Caki2 (cell line): ENCODE measurements around the gene VSX1. TPM values are rescaled to one million over a fixed set of nuclear protein-coding genes. Genes with fewer than 3 reads are reported as not detected.

ENCODE experiments used
- DNase-seq: peaks from one replicate; pipeline ENCODE4 v3.0.0-alpha.2; 2015; ENCODE audit warnings: low read depth
- in situ Hi-C: cut with HindIII; loops from 2 replicates; pipeline ENCODE4 v1.10.0; 2016; ENCODE audit warnings: low sequenced_read_pairs, low pct_unique_long_range_greater_than_20kb, mixed read lengths
- total RNA-seq: library from RNA; depleted of rRNA; stranded (reverse); fragments of >200 nt; shearing (Covaris generic); gene quantifications from 2 replicates; pipeline ENCODE4 v1.2.3, GENCODE V29; 2014; ENCODE audit warnings: low replicate concordance

VSX1 gene
- total RNA-seq, 1 experiment from 2014 or later = not detected

GRCh38 chr20:25058051-25058846 is 23.7 kb downstream of the VSX1 start, which contains the start of gene ACSS1:
ACSS1 (minus strand) TSS chr20:25058139; CDS start chr20:25058102, 37 bp downstream.
- in situ Hi-C loops = no loop called here
- DNase-seq = peak; percentile 56

GRCh38 chr20:25057234-25058050 is 24.5 kb downstream of the VSX1 start:
- peak; percentile 70 for DNase-seq

GRCh38 chr20:25056690-25057233 is 25.2 kb downstream of the VSX1 start:
- in situ Hi-C loops = no loop called here
- no peak for DNase-seq

More at GRCh38 chr20:25057234-25058050, 24.5 kb downstream of the VSX1 start:
- in situ Hi-C loops = no loop called here

- in situ Hi-C loops = no loop called here
- DNase-seq = no peak
Measured at GRCh38 chr20:25055711-25056495, 26.0 kb downstream of the VSX1 start.

GRCh38 chr20:25054995-25055629 is 26.8 kb downstream of the VSX1 start:
- no peak for DNase-seq
- in situ Hi-C loops = no loop called here

GRCh38 chr20:25054096-25054820 is 27.7 kb downstream of the VSX1 start:
- in situ Hi-C loops = no loop called here
- peak; percentile 35 for DNase-seq

- in situ Hi-C loops = no loop called here
- DNase-seq = no peak
Measured at GRCh38 chr20:25053255-25054031, 28.5 kb downstream of the VSX1 start.

- in situ Hi-C loops = no loop called here
- no peak for DNase-seq
Measured at GRCh38 chr20:25052255-25053194, 29.4 kb downstream of the VSX1 start.

GRCh38 chr20:25051386-25052155 is 30.4 kb downstream of the VSX1 start:
- DNase-seq = no peak
- in situ Hi-C loops = no loop called here

- DNase-seq = no peak
- in situ Hi-C loops = no loop called here
Measured at GRCh38 chr20:25050501-25051350, 31.2 kb downstream of the VSX1 start.

- no peak for DNase-seq
- in situ Hi-C loops = no loop called here
Measured at GRCh38 chr20:25050082-25050481, 31.9 kb downstream of the VSX1 start.

GRCh38 chr20:25049261-25050060 is 32.5 kb downstream of the VSX1 start:
- no peak for DNase-seq
- in situ Hi-C loops = no loop called here

GRCh38 chr20:25048519-25048952 is 33.4 kb downstream of the VSX1 start:
- DNase-seq = no peak
- in situ Hi-C loops = no loop called here
